NCI-H1417 treated with DMSO at 0.1 percent for 48 hours (cell line): Measurements from ENCODE around the gene GHR.

Source experiments
- DNase-seq: peaks from one replicate; lab custom pipeline; 2025; lab: John Stamatoyannopoulos, UW

Gene GHR

GRCh38 chr5:42462083-42462482, 38.8 kb downstream of the GHR start:
- no peak for DNase-seq

- DNase-seq: no peak
Measured at GRCh38 chr5:42467572-42467971, 44.3 kb downstream of the GHR start.

GRCh38 chr5:42467981-42468524, 44.8 kb downstream of the GHR start:
- DNase-seq: no peak

- DNase-seq: no peak
Measured at GRCh38 chr5:42483472-42484154, 60.4 kb downstream of the GHR start.

GRCh38 chr5:42487077-42487476, 63.8 kb downstream of the GHR start:
- no peak for DNase-seq

- DNase-seq: no peak
Measured at GRCh38 chr5:42487821-42488220, 64.6 kb downstream of the GHR start.

- no peak for DNase-seq
Measured at GRCh38 chr5:42490831-42491230, 67.6 kb downstream of the GHR start.

GRCh38 chr5:42491699-42492098, 68.5 kb downstream of the GHR start:
- no peak for DNase-seq

- DNase-seq: no peak
Measured at GRCh38 chr5:42492974-42493373, 69.7 kb downstream of the GHR start.

GRCh38 chr5:42494414-42494813, 71.2 kb downstream of the GHR start:
- DNase-seq: no peak

- DNase-seq: no peak
Measured at GRCh38 chr5:42495914-42496313, 72.7 kb downstream of the GHR start.

GRCh38 chr5:42496397-42497156, 73.3 kb downstream of the GHR start:
- DNase-seq: no peak

- DNase-seq: no peak
Measured at GRCh38 chr5:42498000-42498399, 74.8 kb downstream of the GHR start.

GRCh38 chr5:42499016-42499415, 75.8 kb downstream of the GHR start:
- DNase-seq: no peak

- no peak for DNase-seq
Measured at GRCh38 chr5:42500003-42500599, 76.9 kb downstream of the GHR start.

- no peak for DNase-seq
Measured at GRCh38 chr5:42502613-42503470, 79.6 kb downstream of the GHR start.

- no peak for DNase-seq
Measured at GRCh38 chr5:42506662-42507061, 83.4 kb downstream of the GHR start.

- no peak for DNase-seq
Measured at GRCh38 chr5:42507451-42508097, 84.3 kb downstream of the GHR start.

- no peak for DNase-seq
Measured at GRCh38 chr5:42513246-42513645, 90.0 kb downstream of the GHR start.

- no peak for DNase-seq
Measured at GRCh38 chr5:42514754-42515153, 91.5 kb downstream of the GHR start.

GRCh38 chr5:42515504-42515903, 92.3 kb downstream of the GHR start:
- DNase-seq: no peak
